GM23248 (cell line): ENCODE results near the gene ATG7.

ENCODE experiments used
- EZH2 ChIP-seq: fragments of 200-600 bp; sonication (generic); IDR thresholded peaks from 2 replicates; pipeline ENCODE4 v1.6.1; 2018; ENCODE audit warnings: antibody characterized with exemption, mild to moderate bottlenecking; ENCODE audit not compliant: insufficient read depth, poor library complexity, severe bottlenecking
- EZH2phosphoT487 ChIP-seq: fragments of 200-600 bp; sonication (generic); IDR thresholded peaks from 2 replicates; pipeline ENCODE4 v1.6.1; 2018; ENCODE audit warnings: antibody characterized with exemption, moderate library complexity, mild to moderate bottlenecking, low read depth; ENCODE audit not compliant: insufficient read depth

DNA sequence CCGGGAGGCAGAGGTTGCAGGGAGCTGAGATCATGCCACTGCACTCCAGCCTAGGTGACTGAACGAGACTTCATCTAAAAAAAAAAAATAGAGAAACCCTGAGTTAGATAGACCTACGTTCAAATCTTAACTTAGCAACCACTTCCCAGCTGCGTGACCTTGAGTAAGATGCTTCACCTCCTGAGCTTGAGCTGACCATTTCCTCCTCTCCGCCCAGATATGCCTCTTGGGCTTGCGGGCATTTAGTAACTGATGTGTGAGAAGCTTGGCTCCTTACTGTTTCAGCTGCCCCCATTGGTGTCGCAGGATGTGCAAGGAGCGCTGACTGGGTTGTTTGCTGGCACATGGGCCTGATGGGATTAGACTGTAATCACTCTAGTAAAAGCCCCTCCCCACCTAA is 26.9 kb upstream of the ATG7 start:
- TF ChIP-seq EZH2 (no peak), EZH2phosphoT487 (no peak)
